HCT116 (cell line): Measurements from ENCODE around the gene FARP1. TPM values are rescaled to one million over a fixed set of nuclear protein-coding genes. Genes with fewer than 3 reads are reported as not detected.

Experiments
- ATAC-seq: fragments of 200-7000 bp; cut with Tn5 transposase; 2 replicates; pipeline ENCODE4 v1.9.1; 2020; ENCODE audit warnings: mild to moderate bottlenecking, moderate library complexity
- BruUV-seq: library from RNA; stranded (reverse); fragments of 400-500 nt; replicated peaks from 2 replicates; lab custom pipeline; 2021; lab: Mats Ljungman, UMichigan
- CTCF ChIA-PET: fragments of 300-600 bp; sonication (Branson Sonifier 250); formaldehyde crosslinking; loops from one replicate; lab custom pipeline; 2021; ENCODE audit warnings: antibody characterized with exemption; lab: Charles Lee
- POLR2A ChIA-PET: fragments of 300-600, 350-600 bp; sonication (Branson Sonifier 250); formaldehyde crosslinking; loops from one replicate; lab custom pipeline; 2021; ENCODE audit warnings: antibody characterized with exemption; lab: Charles Lee
- RAD21 ChIA-PET, 2 experiments: fragments of 300-600 bp; sonication (Branson Sonifier 250); formaldehyde crosslinking; loops; one replicate each; lab custom pipeline; 2023; ENCODE audit warnings: low total read pairs in 2 of 2; ENCODE audit not compliant: uncharacterized antibody in 2 of 2, unreplicated experiment in 2 of 2, low non-redundant PET in 1 of 2; lab: Charles Lee
- DNase-seq: peaks from one replicate; pipeline ENCODE4 v3.0.0-alpha.2; 2010; ENCODE audit warnings: low read depth, low spot score
- H2AFZ ChIP-seq: fragments of 200-600 bp; shearing (Covaris generic), sonication (generic); 2 replicates; pipeline ENCODE4 v1.6.1; 2017; ENCODE audit warnings: low read depth, mixed run types, mixed read lengths, antibody characterized with exemption, low read length; ENCODE audit not compliant: poor library complexity, severe bottlenecking
- H3K27ac ChIP-seq: 2 replicates; pipeline ENCODE4 v1.5.1; 2012; ENCODE audit warnings: low read depth, low read length
- H3K27me3 ChIP-seq: fragments of 200-600 bp; sonication (generic); 2 replicates; pipeline ENCODE4 v1.6.1; 2016; ENCODE audit warnings: mixed run types, low read length, mixed read lengths; ENCODE audit not compliant: insufficient read depth
- H3K36me3 ChIP-seq, 2 experiments: fragments of 200-500 bp in 1 of 2; fragments of 200-600 bp in 1 of 2; sonication (Bioruptor generic) in 1 of 2; sonication (generic) in 1 of 2; 2 replicates each; pipeline versions ENCODE4 v1.5.1 to v1.6.1; 2014 to 2016; ENCODE audit warnings: low read length in 2 of 2, inconsistent platforms in 1 of 2, mixed read lengths in 1 of 2, mixed run types in 1 of 2; ENCODE audit not compliant: insufficient read depth in 2 of 2, control insufficient read depth in 1 of 2
- H3K4me1 ChIP-seq, 2 experiments: fragments of 200-600 bp in 1 of 2; sonication (generic) in 1 of 2; 2 replicates each; pipeline versions ENCODE4 v1.5.1 to v1.6.1; 2012 to 2017; ENCODE audit warnings: low read length in 2 of 2, inconsistent platforms in 1 of 2, mild to moderate bottlenecking in 1 of 2, mixed read lengths in 1 of 2, mixed run types in 1 of 2, moderate library complexity in 1 of 2; ENCODE audit not compliant: insufficient read depth in 2 of 2, control insufficient read depth in 1 of 2
- H3K4me2 ChIP-seq: fragments of 200-600 bp; sonication (generic); 2 replicates; pipeline ENCODE4 v1.6.1; 2017; ENCODE audit warnings: mixed run types, low read length, mixed read lengths
- H3K4me3 ChIP-seq, 2 experiments: fragments of 200-600 bp in 1 of 2; sonication (generic) in 1 of 2; replicated peaks in 1 of 2; 2 replicates each; pipeline ENCODE4 v1.5.1; 2011 to 2016; ENCODE audit warnings: low read length in 2 of 2, control low read depth in 1 of 2, low read depth in 1 of 2, mild to moderate bottlenecking in 1 of 2, mixed read lengths in 1 of 2, mixed run types in 1 of 2
- H3K79me2 ChIP-seq: fragments of 200-600 bp; sonication (generic); 2 replicates; pipeline ENCODE4 v1.6.1; 2017; ENCODE audit warnings: mild to moderate bottlenecking, mixed run types, low read length, moderate library complexity, mixed read lengths; ENCODE audit not compliant: insufficient read depth
- H3K9ac ChIP-seq: fragments of 200-600 bp; sonication (generic); 2 replicates; pipeline ENCODE4 v1.6.1; 2016; ENCODE audit warnings: low read length, mixed read lengths
- H3K9me2 ChIP-seq: fragments of 200-600 bp; sonication (generic), shearing (Covaris generic); 2 replicates; pipeline ENCODE4 v1.6.1; 2017; ENCODE audit warnings: mixed run types, mild to moderate bottlenecking, moderate library complexity; ENCODE audit not compliant: insufficient read depth
- H3K9me3 ChIP-seq, 2 experiments: fragments of 200-500 bp in 1 of 2; fragments of 200-600 bp in 1 of 2; sonication (Bioruptor generic) in 1 of 2; sonication (generic) in 1 of 2; 2 replicates each; pipeline ENCODE4 v1.6.1; 2014 to 2017; ENCODE audit warnings: low read length in 2 of 2, mixed read lengths in 2 of 2, inconsistent platforms in 1 of 2, low read depth in 1 of 2, mild to moderate bottlenecking in 1 of 2, mixed run types in 1 of 2, moderate library complexity in 1 of 2; ENCODE audit not compliant: control insufficient read depth in 1 of 2, insufficient read depth in 1 of 2
- H4K20me1 ChIP-seq: fragments of 200-600 bp; sonication (generic), shearing (Covaris generic); 2 replicates; pipeline ENCODE4 v1.6.1; 2017; ENCODE audit warnings: mixed run types, mild to moderate bottlenecking, moderate library complexity; ENCODE audit not compliant: insufficient read depth
- CBX3 ChIP-seq: IDR thresholded peaks from 2 replicates; pipeline ENCODE4 v1.6.1; 2012; ENCODE audit warnings: low read depth
- ELF1 ChIP-seq: IDR thresholded peaks from 2 replicates; pipeline ENCODE4 v1.6.1; 2012; ENCODE audit warnings: low read depth, borderline replicate concordance
- SIN3A ChIP-seq: IDR thresholded peaks from 2 replicates; pipeline ENCODE4 v1.6.1; 2012; ENCODE audit warnings: low read depth
- YY1 ChIP-seq: IDR thresholded peaks from 2 replicates; pipeline ENCODE4 v1.6.1; 2011; ENCODE audit warnings: low read length, low read depth, moderate library complexity, mild to moderate bottlenecking; ENCODE audit not compliant: insufficient replicate concordance; ENCODE audit errors: extremely low read depth
- ZNF274 ChIP-seq: fragments of 200-500 bp; sonication (Bioruptor generic); IDR thresholded peaks from 2 replicates; pipeline ENCODE4 v1.6.1; 2014; ENCODE audit warnings: mild to moderate bottlenecking, low read depth, low read length, inconsistent platforms
- intact Hi-C: fragments of 100-400 bp; cut with micrococcal nuclease; formaldehyde crosslinking; loops from 2 replicates; pipeline ENCODE4 v1.10.0; 2022
- total RNA-seq: library from RNA; stranded (reverse); gene quantifications from one replicate; pipeline ENCODE4 v1.2.1, GENCODE V29; 2021; ENCODE audit not compliant: unreplicated experiment
- TF ChIP-seq, protein P1 (sequence below), 3 experiments: fragments of 200-600 bp in 1 of 3; sonication (generic) in 1 of 3; IDR thresholded peaks in 2 of 3; conservative IDR thresholded peaks in 1 of 3; 2 replicates each; pipeline ENCODE4 v1.5.1; 2012 to 2017; ENCODE audit warnings: low read depth in 2 of 3, low read length in 2 of 3, antibody characterized with exemption in 1 of 3, borderline replicate concordance in 1 of 3, control low read depth in 1 of 3, mild to moderate bottlenecking in 1 of 3, mixed read lengths in 1 of 3, mixed run types in 1 of 3, moderate library complexity in 1 of 3; ENCODE audit not compliant: insufficient read depth in 1 of 3
- TF ChIP-seq, protein P2 (sequence below): IDR thresholded peaks from 2 replicates; pipeline ENCODE4 v1.6.1; 2012; ENCODE audit warnings: low read depth

Gene FARP1
- total RNA-seq, 1 experiment from 2014 or later = 30.5 TPM

DNA sequence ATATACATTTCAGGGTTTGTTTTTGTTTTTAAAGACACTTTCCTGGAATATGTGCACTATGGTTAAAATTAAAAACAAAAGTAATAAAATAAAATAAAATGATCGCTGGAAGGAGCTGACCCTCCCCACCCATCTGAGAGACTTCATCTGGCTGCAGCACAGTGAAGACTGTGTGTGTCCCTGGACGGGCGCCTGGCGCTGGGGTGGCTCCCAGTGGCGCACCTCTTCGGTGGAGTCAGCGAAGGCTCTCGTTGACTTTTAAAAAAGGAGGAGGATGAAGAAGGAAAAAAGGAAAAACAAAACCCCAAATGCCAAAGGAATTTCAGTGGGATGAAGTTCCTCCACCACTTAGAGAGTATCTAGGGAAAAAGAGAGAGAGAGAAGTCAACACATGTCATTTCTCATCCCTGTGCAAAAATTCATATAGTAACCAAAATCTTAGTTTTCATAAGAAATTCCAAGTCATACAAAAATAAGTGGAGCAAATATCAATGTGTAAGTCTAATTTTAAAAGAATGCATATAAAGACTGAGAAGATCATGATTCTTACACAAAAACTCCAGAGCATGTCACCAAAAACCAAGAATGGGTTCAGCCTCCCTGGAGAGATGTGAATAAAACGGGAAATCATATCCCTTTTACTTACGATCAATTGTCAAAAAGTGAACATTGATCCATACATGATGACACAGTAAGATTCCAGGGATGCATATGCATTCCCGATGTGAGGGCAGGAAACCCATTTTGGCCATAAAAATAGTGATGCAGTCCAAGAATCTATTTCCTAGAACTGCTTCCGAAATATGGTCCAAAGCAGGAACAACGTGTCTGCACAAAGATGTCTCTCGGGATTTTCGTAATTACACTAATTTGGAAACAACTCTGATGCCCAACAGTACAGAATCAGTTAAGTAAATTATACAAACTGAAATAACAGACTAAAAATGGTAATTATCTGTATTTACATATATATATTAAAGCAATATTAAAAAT, 310.3 kb downstream of the FARP1 start:
- Histone ChIP-seq H3K4me3 (no peak overlapping the region), H3K27ac (no peak overlapping the region), H3K36me3 (peaks cover 19 to 29% of the 10 kb centered on the region in 2 experiments; a peak in 3 of 4 replicates), H2AFZ (no peak overlapping the region), H3K9me2 (no peaks in the 10 kb centered on the region), H3K9ac (no peak overlapping the region), H3K9me3 (no peaks in the 10 kb centered on the region), H3K4me2 (no peak overlapping the region), H3K27me3 (no peaks in the 10 kb centered on the region), H3K4me1 (no peaks in the 10 kb centered on the region), H4K20me1 (0 out of 2 replicates have a peak, but pooled peaks cover 6% of the 10 kb centered on the region), H3K79me2 (peaks cover 15% of the 10 kb centered on the region; the same call in 1 of the 2 replicates)
- ChIA-PET POLR2A (no interaction called here), RAD21 (no interaction called here), CTCF (no interaction called here)
- no TSS peak for BruUV-seq
- no peak for DNase-seq
- ATAC-seq = no peak
- intact Hi-C loops = no loop called here
- TF ChIP-seq ZNF274 = no peak
- TF ChIP-seq YY1 = no peak
- TF ChIP-seq SIN3A = no peak
- TF ChIP-seq CBX3 = no peak
- TF ChIP-seq ELF1 = no peak
- TF ChIP-seq, protein P1, sequence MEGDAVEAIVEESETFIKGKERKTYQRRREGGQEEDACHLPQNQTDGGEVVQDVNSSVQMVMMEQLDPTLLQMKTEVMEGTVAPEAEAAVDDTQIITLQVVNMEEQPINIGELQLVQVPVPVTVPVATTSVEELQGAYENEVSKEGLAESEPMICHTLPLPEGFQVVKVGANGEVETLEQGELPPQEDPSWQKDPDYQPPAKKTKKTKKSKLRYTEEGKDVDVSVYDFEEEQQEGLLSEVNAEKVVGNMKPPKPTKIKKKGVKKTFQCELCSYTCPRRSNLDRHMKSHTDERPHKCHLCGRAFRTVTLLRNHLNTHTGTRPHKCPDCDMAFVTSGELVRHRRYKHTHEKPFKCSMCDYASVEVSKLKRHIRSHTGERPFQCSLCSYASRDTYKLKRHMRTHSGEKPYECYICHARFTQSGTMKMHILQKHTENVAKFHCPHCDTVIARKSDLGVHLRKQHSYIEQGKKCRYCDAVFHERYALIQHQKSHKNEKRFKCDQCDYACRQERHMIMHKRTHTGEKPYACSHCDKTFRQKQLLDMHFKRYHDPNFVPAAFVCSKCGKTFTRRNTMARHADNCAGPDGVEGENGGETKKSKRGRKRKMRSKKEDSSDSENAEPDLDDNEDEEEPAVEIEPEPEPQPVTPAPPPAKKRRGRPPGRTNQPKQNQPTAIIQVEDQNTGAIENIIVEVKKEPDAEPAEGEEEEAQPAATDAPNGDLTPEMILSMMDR (IDR thresholded peaks at IDR 0.05 in 2 of 3, conservative IDR thresholded peaks at IDR 0.05 in 1 of 3; ENCODE audit: borderline replicate concordance in 1 of 3, insufficient read depth in 1 of 3, low read depth in 2 of 3, low read length in 2 of 3) = no peak
- TF ChIP-seq, protein P2, sequence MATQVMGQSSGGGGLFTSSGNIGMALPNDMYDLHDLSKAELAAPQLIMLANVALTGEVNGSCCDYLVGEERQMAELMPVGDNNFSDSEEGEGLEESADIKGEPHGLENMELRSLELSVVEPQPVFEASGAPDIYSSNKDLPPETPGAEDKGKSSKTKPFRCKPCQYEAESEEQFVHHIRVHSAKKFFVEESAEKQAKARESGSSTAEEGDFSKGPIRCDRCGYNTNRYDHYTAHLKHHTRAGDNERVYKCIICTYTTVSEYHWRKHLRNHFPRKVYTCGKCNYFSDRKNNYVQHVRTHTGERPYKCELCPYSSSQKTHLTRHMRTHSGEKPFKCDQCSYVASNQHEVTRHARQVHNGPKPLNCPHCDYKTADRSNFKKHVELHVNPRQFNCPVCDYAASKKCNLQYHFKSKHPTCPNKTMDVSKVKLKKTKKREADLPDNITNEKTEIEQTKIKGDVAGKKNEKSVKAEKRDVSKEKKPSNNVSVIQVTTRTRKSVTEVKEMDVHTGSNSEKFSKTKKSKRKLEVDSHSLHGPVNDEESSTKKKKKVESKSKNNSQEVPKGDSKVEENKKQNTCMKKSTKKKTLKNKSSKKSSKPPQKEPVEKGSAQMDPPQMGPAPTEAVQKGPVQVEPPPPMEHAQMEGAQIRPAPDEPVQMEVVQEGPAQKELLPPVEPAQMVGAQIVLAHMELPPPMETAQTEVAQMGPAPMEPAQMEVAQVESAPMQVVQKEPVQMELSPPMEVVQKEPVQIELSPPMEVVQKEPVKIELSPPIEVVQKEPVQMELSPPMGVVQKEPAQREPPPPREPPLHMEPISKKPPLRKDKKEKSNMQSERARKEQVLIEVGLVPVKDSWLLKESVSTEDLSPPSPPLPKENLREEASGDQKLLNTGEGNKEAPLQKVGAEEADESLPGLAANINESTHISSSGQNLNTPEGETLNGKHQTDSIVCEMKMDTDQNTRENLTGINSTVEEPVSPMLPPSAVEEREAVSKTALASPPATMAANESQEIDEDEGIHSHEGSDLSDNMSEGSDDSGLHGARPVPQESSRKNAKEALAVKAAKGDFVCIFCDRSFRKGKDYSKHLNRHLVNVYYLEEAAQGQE = no peak
